Right lobe of liver (tissue), 4 donors: ENCODE results near the gene ZNF14.

Source experiments
- CTCF ChIP-seq, 4 donors: fragments of 200-600 bp in 3 of 4; fragments of 450-650 bp in 1 of 4; IDR thresholded peaks; one replicate each; pipeline versions ENCODE4 v1.5.1 to v1.8.0; 2016 to 2022; ENCODE audit warnings: antibody characterized with exemption in 4 of 4, mild to moderate bottlenecking in 2 of 4
- POLR2A ChIP-seq: fragments of 450-650 bp; IDR thresholded peaks from one replicate; pipeline ENCODE4 v1.6.1; 2017; ENCODE audit warnings: antibody characterized with exemption, mild to moderate bottlenecking
- donor health status: DM: no; HTN: no; CAD: no.
- donor health status: DM: no; HTN: no; CAD: no.
- donor health status: DM: no; HTN: yes; CAD: no.

GRCh38 chr19:19752760-19753403, 20.0 kb upstream of the ZNF14 start:
- TF ChIP-seq CTCF (IDR thresholded peaks at IDR 0.05) (no peak), POLR2A (no peak)
